Measurements from ENCODE around the gene NBEAL2.

NBEAL2 gene

GRCh38 chr3:47003461-47004368 lies 24.2 kb downstream of the NBEAL2 start:
- Histone ChIP-seq H3K27ac (no peak overlapping the region), H3K27me3 (replicated peaks) (no peaks in the 10 kb centered on the region), H3K4me3 (ENCODE audit: low read depth, low read length) (no peak overlapping the region), H3K36me3 (replicated peaks) (peaks cover 11% of the 10 kb centered on the region)
- no peak for DNase-seq
- no peak for TF ChIP-seq CTCF (IDR thresholded peaks at IDR 0.05; ENCODE audit: low read depth, low read length, missing control alignments)
- in situ Hi-C loops (cut with HindIII; ENCODE audit: low pct_ligation_motif_present, low sequenced_read_pairs), result no loop called here

GRCh38 chr3:47004369-47005211 lies 25.1 kb downstream of the NBEAL2 start:
- H3K36me3 ChIP-seq (replicated peaks), result peaks cover 11% of the 10 kb centered on the region
- in situ Hi-C loops (cut with HindIII; ENCODE audit: low pct_ligation_motif_present, low sequenced_read_pairs), result no loop called here
- no peak overlapping the region for H3K27ac ChIP-seq
- H3K4me3 ChIP-seq (ENCODE audit: low read depth, low read length), result no peak overlapping the region
- no peaks in the 10 kb centered on the region for H3K27me3 ChIP-seq (replicated peaks)
- no peak for DNase-seq
- no peak for TF ChIP-seq CTCF (IDR thresholded peaks at IDR 0.05; ENCODE audit: low read depth, low read length, missing control alignments)

GRCh38 chr3:47005212-47006144 lies 26.0 kb downstream of the NBEAL2 start:
- in situ Hi-C loops (cut with HindIII; ENCODE audit: low pct_ligation_motif_present, low sequenced_read_pairs), result no loop called here
- Histone ChIP-seq H3K36me3 (replicated peaks) (peaks cover 11% of the 10 kb centered on the region), H3K4me3 (ENCODE audit: low read depth, low read length) (no peak overlapping the region), H3K27me3 (replicated peaks) (no peaks in the 10 kb centered on the region), H3K27ac (no peak overlapping the region)
- no peak for TF ChIP-seq CTCF (IDR thresholded peaks at IDR 0.05; ENCODE audit: low read depth, low read length, missing control alignments)
- DNase-seq, result no peak

GRCh38 chr3:47006145-47006651 lies 26.7 kb downstream of the NBEAL2 start:
- Histone ChIP-seq H3K27ac (no peak overlapping the region), H3K36me3 (replicated peaks) (peaks cover 11% of the 10 kb centered on the region), H3K27me3 (replicated peaks) (no peaks in the 10 kb centered on the region), H3K4me3 (ENCODE audit: low read depth, low read length) (no peak overlapping the region)
- no peak for DNase-seq
- in situ Hi-C loops (cut with HindIII; ENCODE audit: low pct_ligation_motif_present, low sequenced_read_pairs), result no loop called here
- no peak for TF ChIP-seq CTCF (IDR thresholded peaks at IDR 0.05; ENCODE audit: low read depth, low read length, missing control alignments)

GRCh38 chr3:47007001-47007400 lies 27.5 kb downstream of the NBEAL2 start:
- H3K4me3 ChIP-seq (ENCODE audit: low read depth, low read length), result no peak overlapping the region
- no peak for TF ChIP-seq CTCF (IDR thresholded peaks at IDR 0.05; ENCODE audit: low read depth, low read length, missing control alignments)
- H3K36me3 ChIP-seq (replicated peaks), result peaks cover 6% of the 10 kb centered on the region
- H3K27ac ChIP-seq, result no peak overlapping the region
- H3K27me3 ChIP-seq (replicated peaks), result no peaks in the 10 kb centered on the region
- no peak for DNase-seq
- in situ Hi-C loops (cut with HindIII; ENCODE audit: low pct_ligation_motif_present, low sequenced_read_pairs), result no loop called here
